Uterus (tissue), 4 donors: Measurements from ENCODE around the gene EPS15. TPM values are rescaled to one million over a fixed set of nuclear protein-coding genes. Genes with fewer than 3 reads are reported as not detected.

ENCODE experiments used
- DNase-seq, 2 donors: peaks; one replicate each; pipeline ENCODE4 v3.0.0-alpha.2; 2019 to 2020
- H3K27ac ChIP-seq, 2 donors: fragments of 200-600 bp; sonication (generic); 1 replicate in 1 of 2; 2 replicates in 1 of 2; pipeline ENCODE4 v1.5.1; 2016 to 2018
- H3K27me3 ChIP-seq, 2 donors: fragments of 200-600 bp; sonication (generic); one replicate each; pipeline ENCODE4 v1.5.1; 2018 to 2019; ENCODE audit warnings: control low read depth in 1 of 2
- H3K36me3 ChIP-seq, 2 donors: fragments of 200-600 bp; sonication (generic); one replicate each; pipeline ENCODE4 v1.5.1; 2019; ENCODE audit warnings: control low read depth in 1 of 2
- H3K4me1 ChIP-seq, 2 donors: fragments of 200-600 bp; sonication (generic); one replicate each; pipeline ENCODE4 v1.5.1; 2018 to 2019; ENCODE audit warnings: control low read depth in 1 of 2
- H3K4me3 ChIP-seq, 2 donors: fragments of 200-600 bp; sonication (generic); 1 replicate in 1 of 2; 2 replicates in 1 of 2; pipeline ENCODE4 v1.5.1; 2018 to 2019; ENCODE audit warnings: mild to moderate bottlenecking in 1 of 2
- H3K9me3 ChIP-seq, 2 donors: fragments of 200-600 bp; sonication (generic); one replicate each; pipeline ENCODE4 v1.5.1; 2019; ENCODE audit warnings: control low read depth in 1 of 2
- CTCF ChIP-seq, 4 experiments: fragments of 200-600 bp in 2 of 4; fragments of 450-650 bp in 2 of 4; sonication (generic) in 2 of 4; IDR thresholded peaks; one replicate each; pipeline ENCODE4 v1.5.1; 2016 to 2019; ENCODE audit warnings: antibody characterized with exemption in 4 of 4, mild to moderate bottlenecking in 2 of 4, moderate library complexity in 1 of 4
- POLR2A ChIP-seq, 2 donors: fragments of 450-650 bp; IDR thresholded peaks; one replicate each; pipeline ENCODE4 v1.6.1; 2016; ENCODE audit warnings: antibody characterized with exemption in 2 of 2, mild to moderate bottlenecking in 1 of 2, moderate library complexity in 1 of 2
- intact Hi-C: fragments of 100-400 bp; cut with DNase I; formaldehyde crosslinking; loops from one replicate; pipeline ENCODE4 v1.15.1; 2023; ENCODE audit warnings: low total_unique reads
- total RNA-seq, 4 donors: library from RNA; depleted of rRNA in 3 of 4; stranded (reverse); fragments of >200 nt in 3 of 4; gene quantifications; one replicate each; pipeline versions ENCODE4 v1.1.0 to v1.2.4, GENCODE V29; 2014 to 2023
- donor health status: DM: yes; HTN: yes; CAD: no.

The EPS15 gene
- total RNA-seq, 4 donors from 2014 or later: 30.7 to 133 (median 81.1) TPM

- H3K4me3 ChIP-seq: no peak overlapping the region
- DNase-seq: no peak
- H3K4me1 ChIP-seq: no peaks in the 10 kb centered on the region
- H3K27me3 ChIP-seq: no peaks in the 10 kb centered on the region
- H3K9me3 ChIP-seq: no peaks in the 10 kb centered on the region
- intact Hi-C loops: no loop called here
- no peak overlapping the region for H3K27ac ChIP-seq
- H3K36me3 ChIP-seq: no peaks in the 10 kb centered on the region
- TF ChIP-seq CTCF (IDR thresholded peaks at IDR 0.05) (no peak), POLR2A (IDR thresholded peaks at IDR 0.05) (no peak)
Observed at GRCh38 chr1:51372561-51372960, 146.5 kb downstream of the EPS15 start.

DNA sequence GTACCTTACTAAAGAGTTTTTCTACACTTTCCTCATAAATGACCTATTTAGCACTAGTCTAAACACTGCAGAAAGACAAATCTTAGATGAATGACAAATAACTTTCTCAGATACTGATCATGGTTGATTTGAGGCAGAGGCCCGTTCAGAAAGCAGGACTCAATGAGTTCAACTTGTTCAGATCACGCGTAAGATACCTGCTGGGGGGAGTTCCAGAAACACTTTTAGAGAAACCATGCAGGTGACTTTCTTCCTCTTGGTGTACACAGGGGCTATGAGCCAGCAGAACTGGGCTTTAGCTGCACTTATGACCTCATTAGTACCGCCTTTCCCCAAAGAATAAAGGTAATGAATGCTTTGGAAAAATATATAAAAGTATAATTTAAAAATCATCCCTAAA lies 149.9 kb downstream of the EPS15 start:
- H3K4me3 ChIP-seq: no peak overlapping the region
- H3K27me3 ChIP-seq: no peaks in the 10 kb centered on the region
- no peak overlapping the region for H3K27ac ChIP-seq
- no peak for DNase-seq
- no peaks in the 10 kb centered on the region for H3K36me3 ChIP-seq
- no peaks in the 10 kb centered on the region for H3K4me1 ChIP-seq
- intact Hi-C loops: no loop called here
- TF ChIP-seq POLR2A (IDR thresholded peaks at IDR 0.05) (no peak), CTCF (IDR thresholded peaks at IDR 0.05) (no peak)
- no peaks in the 10 kb centered on the region for H3K9me3 ChIP-seq

- H3K4me1 ChIP-seq: no peaks in the 10 kb centered on the region
- no peaks in the 10 kb centered on the region for H3K36me3 ChIP-seq
- intact Hi-C loops: no loop called here
- TF ChIP-seq CTCF (IDR thresholded peaks at IDR 0.05) (no peak), POLR2A (IDR thresholded peaks at IDR 0.05) (no peak)
- no peak for DNase-seq
- no peaks in the 10 kb centered on the region for H3K27me3 ChIP-seq
- no peak overlapping the region for H3K4me3 ChIP-seq
- H3K27ac ChIP-seq: no peak overlapping the region
- no peaks in the 10 kb centered on the region for H3K9me3 ChIP-seq
Observed at GRCh38 chr1:51365774-51366173, 153.3 kb downstream of the EPS15 start.

DNA sequence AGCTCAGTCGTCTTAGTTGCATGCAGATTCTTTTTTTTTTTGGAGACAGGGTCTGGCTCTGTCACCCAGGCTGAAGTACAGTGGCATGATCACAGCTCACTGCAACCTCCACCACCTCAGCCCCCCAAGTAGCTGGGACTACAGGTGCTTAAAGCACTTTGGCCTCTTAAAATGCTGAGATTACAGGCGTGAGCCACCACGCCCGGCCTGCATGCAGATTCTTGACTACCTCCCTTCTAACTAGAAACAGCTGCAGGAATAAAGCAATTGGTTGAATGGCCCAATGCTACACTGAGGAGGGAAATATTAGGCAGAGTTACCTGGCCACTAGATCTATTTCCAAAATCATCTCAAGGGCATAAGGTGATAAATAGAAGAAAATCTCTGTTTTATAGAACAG lies 159.2 kb downstream of the EPS15 start:
- Histone ChIP-seq H3K9me3 (no peaks in the 10 kb centered on the region), H3K4me3 (no peak overlapping the region), H3K27me3 (no peaks in the 10 kb centered on the region), H3K36me3 (no peaks in the 10 kb centered on the region), H3K27ac (no peak overlapping the region), H3K4me1 (no peaks in the 10 kb centered on the region)
- no peak for DNase-seq
- no peak for TF ChIP-seq POLR2A (IDR thresholded peaks at IDR 0.05)
- no peak for TF ChIP-seq CTCF (IDR thresholded peaks at IDR 0.05)
- intact Hi-C loops: no loop called here

- TF ChIP-seq POLR2A (IDR thresholded peaks at IDR 0.05) (no peak), CTCF (IDR thresholded peaks at IDR 0.05) (no peak)
- Histone ChIP-seq H3K4me1 (no peaks in the 10 kb centered on the region), H3K27ac (no peak overlapping the region), H3K4me3 (no peak overlapping the region), H3K36me3 (no peaks in the 10 kb centered on the region), H3K27me3 (no peaks in the 10 kb centered on the region), H3K9me3 (no peaks in the 10 kb centered on the region)
- intact Hi-C loops: no loop called here
- no peak for DNase-seq
Observed at GRCh38 chr1:51355382-51355781, 163.7 kb downstream of the EPS15 start.
